Gastrocnemius medialis (tissue), 4 donors: ENCODE measurements around the gene ATXN1. TPM values are rescaled to one million over a fixed set of nuclear protein-coding genes. Genes with fewer than 3 reads are reported as not detected.

Experiments
- ATAC-seq, 2 donors: fragments of 150-250 bp; one replicate each; pipeline ENCODE4 v1.9.1; 2016
- DNase-seq, 2 donors: peaks; one replicate each; pipeline ENCODE4 v3.0.0-alpha.2; 2019
- H3K27ac ChIP-seq, 4 donors: fragments of 200-600 bp; sonication (generic); 1 replicate in 1 of 4; 2 replicates in 3 of 4; pipeline ENCODE4 v1.5.1; 2016 to 2018; ENCODE audit warnings: mild to moderate bottlenecking in 2 of 4, moderate library complexity in 1 of 4
- H3K27me3 ChIP-seq, 3 donors: fragments of 200-600 bp; sonication (generic) in 2 of 3; 1 replicate in 1 of 3; 2 replicates in 2 of 3; pipeline versions ENCODE4 v1.5.1 to v1.6.0; 2016 to 2019; ENCODE audit warnings: mild to moderate bottlenecking in 1 of 3, moderate library complexity in 1 of 3
- H3K36me3 ChIP-seq, 2 donors: fragments of 200-600 bp; sonication (generic) in 1 of 2; one replicate each; pipeline ENCODE4 v1.5.1; 2017 to 2018
- H3K4me1 ChIP-seq, 2 donors: fragments of 200-600 bp; sonication (generic) in 1 of 2; one replicate each; pipeline ENCODE4 v1.5.1; 2016 to 2017; ENCODE audit warnings: mild to moderate bottlenecking in 2 of 2
- H3K4me3 ChIP-seq, 4 donors: fragments of 200-600 bp; sonication (generic) in 3 of 4; 1 replicate in 1 of 4; 2 replicates in 3 of 4; pipeline ENCODE4 v1.5.1; 2016 to 2019; ENCODE audit warnings: mild to moderate bottlenecking in 2 of 4
- H3K9me3 ChIP-seq, 3 donors: fragments of 200-600 bp; sonication (generic) in 2 of 3; 1 replicate in 1 of 3; 2 replicates in 2 of 3; pipeline ENCODE4 v1.5.1; 2016 to 2019
- CTCF ChIP-seq, 5 experiments: fragments of 450-650 bp in 3 of 5; fragments of 200-600 bp in 2 of 5; sonication (generic) in 2 of 5; IDR thresholded peaks in 4 of 5; conservative IDR thresholded peaks in 1 of 5; 1 replicate in 4 of 5; 2 replicates in 1 of 5; pipeline ENCODE4 v1.5.1; 2016 to 2019; ENCODE audit warnings: antibody characterized with exemption in 5 of 5, mild to moderate bottlenecking in 3 of 5, moderate library complexity in 3 of 5
- POLR2A ChIP-seq, 2 donors: fragments of 450-650 bp; IDR thresholded peaks; one replicate each; pipeline ENCODE4 v1.6.1; 2017; ENCODE audit warnings: antibody characterized with exemption in 2 of 2, mild to moderate bottlenecking in 2 of 2, moderate library complexity in 2 of 2
- in situ Hi-C, 4 donors: fragments of 200-750 bp; cut with MboI; loops; one replicate each; pipeline versions ENCODE4 v1.15.0 to v1.8.0; 2017; ENCODE audit warnings: low sequenced_read_pairs in 4 of 4
- intact Hi-C: fragments of 100-400 bp; cut with DNase I; formaldehyde crosslinking; loops from one replicate; pipeline ENCODE4 v1.15.1; 2023; ENCODE audit warnings: low total_unique reads
- total RNA-seq, 4 donors: library from RNA; depleted of rRNA; stranded (reverse); fragments of >200 nt; gene quantifications; one replicate each; pipeline versions ENCODE4 v1.1.0 to v1.2.3, GENCODE V29; 2016

Gene ATXN1
- total RNA-seq, 4 donors from 2014 or later = 21.8 to 42.9 (median 33.1) TPM

GRCh38 chr6:16427124-16427523 lies 334.1 kb downstream of the ATXN1 start:
- ATAC-seq (no peak), DNase-seq (no peak)
- Histone ChIP-seq H3K4me1 (peaks cover 0 to 10% of the 10 kb centered on the region in 2 donors), H3K9me3 (no peaks in the 10 kb centered on the region), H3K4me3 (no peak overlapping the region), H3K27ac (no peak overlapping the region), H3K27me3 (no peaks in the 10 kb centered on the region), H3K36me3 (no peaks in the 10 kb centered on the region)
- intact Hi-C loops (no loop called here), in situ Hi-C loops (no loop called here)
- TF ChIP-seq POLR2A (IDR thresholded peaks at IDR 0.05) = no peak

- no peak for ATAC-seq
- Histone ChIP-seq H3K36me3 (no peaks in the 10 kb centered on the region), H3K27me3 (no peaks in the 10 kb centered on the region), H3K4me3 (no peak overlapping the region), H3K4me1 (peaks cover 3 to 8% of the 10 kb centered on the region in 2 donors), H3K27ac (no peak overlapping the region), H3K9me3 (no peaks in the 10 kb centered on the region)
- TF ChIP-seq CTCF (IDR thresholded peaks at IDR 0.05 in 4 of 5, conservative IDR thresholded peaks at IDR 0.05 in 1 of 5) = no peak
- TF ChIP-seq POLR2A (IDR thresholded peaks at IDR 0.05) = no peak
- DNase-seq = no peak
- in situ Hi-C loops (no loop called here), intact Hi-C loops (no loop called here)
Measured at GRCh38 chr6:16425881-16426615, 335.2 kb downstream of the ATXN1 start.

DNA sequence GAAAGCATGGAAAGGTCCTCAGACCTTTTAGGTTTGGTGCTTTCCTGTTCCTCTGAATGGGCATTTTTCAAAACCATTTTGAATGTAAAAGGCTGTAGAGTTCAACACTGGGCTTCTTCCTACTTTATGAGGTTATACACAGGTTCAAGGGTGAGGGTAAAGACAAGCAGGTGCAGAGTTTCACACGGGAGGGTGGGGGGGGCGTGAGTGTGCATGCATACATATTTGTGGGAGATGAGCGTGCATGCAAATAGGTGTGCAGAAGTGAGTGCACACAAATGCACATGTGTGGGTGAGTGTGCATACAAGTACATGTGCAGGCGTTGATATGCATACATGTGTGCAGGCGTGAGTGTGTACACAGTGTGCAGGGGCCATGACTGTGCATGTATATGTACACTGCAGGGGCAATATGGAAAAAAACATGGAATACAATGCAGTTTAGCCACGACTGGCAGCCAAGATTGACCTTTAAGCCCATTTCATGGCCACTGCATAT lies 339.7 kb downstream of the ATXN1 start:
- DNase-seq (no peak), ATAC-seq (no peak)
- H3K9me3 ChIP-seq = no peaks in the 10 kb centered on the region
- H3K4me3 ChIP-seq = no peak overlapping the region
- in situ Hi-C loops (no loop called here), intact Hi-C loops (no loop called here)
- H3K27me3 ChIP-seq = no peaks in the 10 kb centered on the region
- TF ChIP-seq POLR2A (IDR thresholded peaks at IDR 0.05) = no peak
- no peak for TF ChIP-seq CTCF (IDR thresholded peaks at IDR 0.05 in 4 of 5, conservative IDR thresholded peaks at IDR 0.05 in 1 of 5)
- peaks cover 4 to 11% of the 10 kb centered on the region in 2 donors for H3K4me1 ChIP-seq
- H3K36me3 ChIP-seq = no peaks in the 10 kb centered on the region
- H3K27ac ChIP-seq = no peak overlapping the region

DNA sequence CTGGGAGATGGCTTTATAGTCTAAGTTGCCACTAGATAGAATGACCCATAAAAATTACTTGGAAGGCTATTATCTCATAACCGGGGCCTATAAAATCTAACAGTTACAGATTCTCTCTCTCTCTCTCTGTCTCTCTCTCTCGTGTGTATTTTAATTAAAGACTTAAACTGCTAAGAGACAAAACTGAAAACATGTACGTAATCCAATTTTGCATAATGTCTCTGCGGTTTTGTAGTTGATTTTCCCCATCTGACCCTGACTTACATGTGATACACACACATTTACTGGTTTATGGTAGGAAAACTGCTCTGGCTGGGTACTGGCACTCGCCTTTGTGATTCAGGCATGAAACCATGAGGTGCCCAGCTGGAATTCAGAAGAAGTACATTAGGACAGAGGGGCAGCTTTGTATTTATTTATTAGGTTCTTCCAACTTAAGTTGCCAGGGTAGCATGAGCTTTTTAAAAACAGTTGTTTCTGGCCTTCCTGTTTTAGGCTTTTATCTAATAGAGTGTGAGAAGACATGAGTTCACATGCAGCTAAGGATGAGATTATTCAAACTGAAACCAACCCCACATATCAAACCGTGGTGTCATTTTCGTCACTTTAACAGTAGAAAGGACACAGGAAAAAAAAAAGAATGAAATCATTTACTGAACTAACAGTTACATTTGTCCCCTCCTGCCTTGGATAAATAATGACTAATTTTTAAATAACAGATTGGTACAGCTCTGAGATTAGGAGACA lies 340.4 kb downstream of the ATXN1 start:
- H3K36me3 ChIP-seq = no peaks in the 10 kb centered on the region
- intact Hi-C loops (no loop called here), in situ Hi-C loops (no loop called here)
- DNase-seq = no peak
- no peaks in the 10 kb centered on the region for H3K9me3 ChIP-seq
- no peak overlapping the region for H3K27ac ChIP-seq
- H3K27me3 ChIP-seq = no peaks in the 10 kb centered on the region
- H3K4me3 ChIP-seq = no peak overlapping the region
- TF ChIP-seq CTCF (IDR thresholded peaks at IDR 0.05 in 4 of 5, conservative IDR thresholded peaks at IDR 0.05 in 1 of 5) (no peak), POLR2A (IDR thresholded peaks at IDR 0.05) (no peak)
- ATAC-seq = no peak
- peaks cover 4 to 11% of the 10 kb centered on the region in 2 donors for H3K4me1 ChIP-seq

DNA sequence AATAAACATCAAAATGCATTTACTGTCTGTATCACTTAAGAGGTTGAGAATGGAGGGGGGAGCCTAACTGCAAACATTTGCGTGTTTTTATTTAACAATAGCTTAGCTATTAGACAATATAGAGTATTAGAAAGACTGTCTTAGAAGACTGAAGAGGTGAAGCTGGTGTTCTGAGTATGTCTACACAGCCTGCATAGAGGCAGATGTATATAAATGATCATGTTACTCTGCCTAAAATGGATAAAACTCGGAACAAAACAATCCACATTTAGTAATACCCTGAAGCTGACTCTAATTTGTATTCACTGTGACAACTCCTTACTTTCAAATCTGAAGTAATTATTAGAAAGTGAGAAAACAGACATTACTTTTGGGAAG lies 340.9 kb downstream of the ATXN1 start:
- in situ Hi-C loops = no loop called here
- no peak overlapping the region for H3K27ac ChIP-seq

More for the DNA sequence above, 340.9 kb downstream of the ATXN1 start:
- DNase-seq = no peak
- Histone ChIP-seq H3K4me1 (peaks cover 4 to 11% of the 10 kb centered on the region in 2 donors), H3K27me3 (no peaks in the 10 kb centered on the region), H3K4me3 (no peak overlapping the region), H3K36me3 (no peaks in the 10 kb centered on the region), H3K9me3 (no peaks in the 10 kb centered on the region)
- ATAC-seq = no peak
- intact Hi-C loops = no loop called here
- TF ChIP-seq POLR2A (IDR thresholded peaks at IDR 0.05) (no peak), CTCF (IDR thresholded peaks at IDR 0.05 in 4 of 5, conservative IDR thresholded peaks at IDR 0.05 in 1 of 5) (no peak)
